Breast epithelium (tissue), 3 donors: ENCODE results near the gene ZNF341.

Experiments
- CTCF ChIP-seq, 3 donors: fragments of 450-650 bp; IDR thresholded peaks; one replicate each; pipeline ENCODE4 v1.5.1; 2016 to 2017; ENCODE audit warnings: antibody characterized with exemption in 3 of 3, mild to moderate bottlenecking in 3 of 3, moderate library complexity in 3 of 3
- POLR2A ChIP-seq: fragments of 450-650 bp; IDR thresholded peaks from one replicate; pipeline ENCODE4 v1.6.1; 2016; ENCODE audit warnings: antibody characterized with exemption, mild to moderate bottlenecking, moderate library complexity
- POLR2AphosphoS5 ChIP-seq, 3 donors: sonication (generic); formaldehyde crosslinking; IDR thresholded peaks; one replicate each; pipeline ENCODE4 v1.6.1; 2017; ENCODE audit warnings: antibody characterized with exemption in 3 of 3

DNA sequence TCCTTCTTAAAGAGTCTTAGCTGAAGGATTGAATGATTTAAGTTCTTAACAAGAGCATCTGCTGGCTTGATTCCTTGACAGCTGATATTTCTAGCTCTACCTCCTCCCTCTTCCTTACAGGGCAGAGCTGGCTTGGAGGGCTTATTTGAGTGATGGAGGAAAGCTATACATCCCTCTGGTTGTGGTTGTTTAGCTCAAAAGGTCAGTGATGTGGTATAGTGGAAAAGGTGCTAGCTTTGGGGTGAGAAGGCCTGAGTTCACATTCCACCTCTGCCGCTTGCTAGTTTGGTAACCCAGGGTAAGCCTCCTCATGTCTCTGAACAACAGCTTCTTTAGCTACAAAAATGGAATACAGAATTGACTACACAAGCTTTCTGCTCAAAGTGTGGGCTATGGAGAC is 87.7 kb downstream of the ZNF341 start:
- TF ChIP-seq CTCF (IDR thresholded peaks at IDR 0.05) (no peak), POLR2A (no peak), POLR2AphosphoS5 (IDR thresholded peaks at IDR 0.05) (no peak)
